Retina (tissue), 1 donor: ENCODE results near the gene FKBP15.
"Not testable (repeated sequence)": the region's sequence is repeated elsewhere in the genome, so short reads cannot be mapped to it uniquely, and the experiment has no call there.

Experiments
- DNase-seq: peaks from one replicate; pipeline ENCODE4 v3.0.0-alpha.2; 2016

FKBP15 gene

GRCh38 chr9:113235701-113236255 is 14.7 kb upstream of the FKBP15 start:
- not testable (repeated sequence) for DNase-seq

GRCh38 chr9:113231701-113232100 is 10.6 kb upstream of the FKBP15 start:
- DNase-seq: no peak

- no peak for DNase-seq
Measured at GRCh38 chr9:113228130-113228665, 7.1 kb upstream of the FKBP15 start.

GRCh38 chr9:113227436-113227835 is 6.4 kb upstream of the FKBP15 start:
- no peak for DNase-seq

- no peak for DNase-seq
Measured at GRCh38 chr9:113223963-113224362, 2.9 kb upstream of the FKBP15 start.

- no peak for DNase-seq
Measured at GRCh38 chr9:113222482-113222841, 1.4 kb upstream of the FKBP15 start.

- peak; percentile 25 for DNase-seq
Measured at GRCh38 chr9:113221800-113222481, 864 bp upstream of the FKBP15 start.

- no peak for DNase-seq
Measured at GRCh38 chr9:113220467-113221002, 542 bp downstream of the FKBP15 start.

- no peak for DNase-seq
Measured at GRCh38 chr9:113219969-113220368, 1.1 kb downstream of the FKBP15 start.

- no peak for DNase-seq
Measured at GRCh38 chr9:113219186-113219936, 1.7 kb downstream of the FKBP15 start.

GRCh38 chr9:113216406-113216805 is 4.7 kb downstream of the FKBP15 start:
- no peak for DNase-seq

- DNase-seq: no peak
Measured at GRCh38 chr9:113215132-113215531, 5.9 kb downstream of the FKBP15 start.

GRCh38 chr9:113210815-113211214 is 10.3 kb downstream of the FKBP15 start:
- DNase-seq: no peak

- DNase-seq: no peak
Measured at GRCh38 chr9:113205861-113206260, 15.2 kb downstream of the FKBP15 start.

GRCh38 chr9:113205432-113205831 is 15.6 kb downstream of the FKBP15 start:
- DNase-seq: no peak

GRCh38 chr9:113199683-113200329 is 21.3 kb downstream of the FKBP15 start:
- no peak for DNase-seq

- no peak for DNase-seq
Measured at GRCh38 chr9:113192455-113192854, 28.6 kb downstream of the FKBP15 start.

- DNase-seq: no peak
Measured at GRCh38 chr9:113187929-113188595, 33.0 kb downstream of the FKBP15 start.

- no peak for DNase-seq
Measured at GRCh38 chr9:113186137-113186755, 34.8 kb downstream of the FKBP15 start.

GRCh38 chr9:113185271-113185670 is 35.8 kb downstream of the FKBP15 start:
- no peak for DNase-seq

GRCh38 chr9:113184539-113184938 is 36.5 kb downstream of the FKBP15 start:
- no peak for DNase-seq

GRCh38 chr9:113183956-113184488 is 37.1 kb downstream of the FKBP15 start:
- no peak for DNase-seq
